GM18868 (cell line): ENCODE results near the gene AOPEP.

Experiments used
- ATAC-seq: cut with Tn5 transposase; IDR thresholded peaks from one replicate; pipeline ENCODE4 v1.9.1; 2021; ENCODE audit warnings: mild to moderate bottlenecking, moderate library complexity; ENCODE audit not compliant: unreplicated experiment

The AOPEP gene

DNA sequence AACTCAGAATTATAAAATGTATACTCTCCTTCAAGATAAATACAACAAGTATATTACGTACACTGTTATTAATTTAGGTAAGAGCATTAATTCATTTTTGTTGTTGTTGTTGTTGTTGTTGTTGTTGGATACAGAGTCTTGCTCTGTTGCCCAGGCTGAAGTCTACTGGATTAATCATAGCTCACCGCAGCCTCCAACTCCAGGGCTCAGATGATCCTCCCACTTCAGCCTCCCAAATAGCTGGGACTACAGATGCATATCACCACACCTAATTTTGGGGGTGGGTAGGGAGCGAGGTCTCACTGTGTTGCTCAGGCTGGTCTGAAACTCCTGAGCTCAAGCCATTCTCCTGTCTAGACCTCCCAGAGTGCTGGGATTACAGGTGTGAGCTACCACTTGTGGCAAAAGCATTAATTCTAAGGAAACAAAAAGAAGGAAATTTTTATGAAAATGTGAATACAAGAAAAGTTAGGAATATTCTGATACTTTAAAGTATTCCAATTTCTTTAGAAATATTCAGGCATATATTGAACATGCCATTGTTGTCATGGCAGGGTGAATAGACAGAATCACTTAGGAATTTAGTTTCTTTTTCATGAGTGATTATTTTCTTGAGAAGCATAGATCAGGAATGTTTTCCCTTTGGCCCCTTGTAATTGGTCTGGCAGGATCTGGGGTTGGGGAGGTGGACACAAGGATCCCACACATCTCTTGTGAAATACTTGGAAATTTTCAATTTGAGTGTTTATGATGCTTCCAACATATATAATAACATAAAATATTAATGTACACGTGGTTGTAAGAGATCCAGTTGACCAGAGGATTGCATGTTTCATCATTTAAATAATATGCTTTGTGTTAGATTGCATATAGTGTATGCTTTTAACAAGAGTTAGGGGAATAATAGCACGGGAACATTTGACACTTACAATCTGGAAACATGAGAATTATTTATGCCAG, 327.4 kb downstream of the AOPEP start:
- no peak for ATAC-seq

GRCh38 chr9:95055334-95055850, 328.9 kb downstream of the AOPEP start:
- ATAC-seq: no peak

DNA sequence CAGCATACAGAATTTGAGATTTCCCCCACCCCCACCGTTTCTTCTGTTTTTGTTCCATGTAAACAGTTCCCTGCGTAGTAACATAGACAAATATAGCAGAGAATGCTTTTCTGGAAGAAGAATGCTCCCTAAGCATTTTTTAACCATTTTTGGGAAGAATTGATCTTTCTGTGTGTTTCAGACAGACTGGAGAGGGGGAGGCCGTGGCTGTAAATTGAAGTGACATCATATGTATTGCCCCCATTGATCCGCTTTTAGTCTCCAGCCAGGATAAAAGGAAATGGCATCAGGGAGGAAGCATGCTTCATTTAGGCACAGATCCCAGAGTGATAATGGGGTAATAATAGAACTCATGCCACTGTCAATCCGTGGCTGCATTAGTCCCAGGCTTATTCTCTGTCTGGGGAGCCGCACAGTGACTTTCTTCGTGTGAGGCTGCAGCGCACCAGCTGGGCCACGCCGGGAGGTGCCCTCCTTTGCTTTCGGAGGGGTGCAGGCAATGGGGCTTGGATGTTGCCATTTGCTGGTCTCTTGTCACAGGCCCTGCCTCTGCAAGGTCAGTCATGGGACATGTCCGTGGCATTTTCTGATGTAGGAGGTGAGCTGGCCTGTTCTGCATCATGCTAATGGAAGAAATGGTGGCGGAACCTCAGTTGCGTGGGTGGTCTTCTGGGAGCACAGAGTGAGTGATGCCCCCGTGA, 329.5 kb downstream of the AOPEP start:
- ATAC-seq: no peak

- no peak for ATAC-seq
Measured at GRCh38 chr9:95057101-95057500, 330.6 kb downstream of the AOPEP start.

DNA sequence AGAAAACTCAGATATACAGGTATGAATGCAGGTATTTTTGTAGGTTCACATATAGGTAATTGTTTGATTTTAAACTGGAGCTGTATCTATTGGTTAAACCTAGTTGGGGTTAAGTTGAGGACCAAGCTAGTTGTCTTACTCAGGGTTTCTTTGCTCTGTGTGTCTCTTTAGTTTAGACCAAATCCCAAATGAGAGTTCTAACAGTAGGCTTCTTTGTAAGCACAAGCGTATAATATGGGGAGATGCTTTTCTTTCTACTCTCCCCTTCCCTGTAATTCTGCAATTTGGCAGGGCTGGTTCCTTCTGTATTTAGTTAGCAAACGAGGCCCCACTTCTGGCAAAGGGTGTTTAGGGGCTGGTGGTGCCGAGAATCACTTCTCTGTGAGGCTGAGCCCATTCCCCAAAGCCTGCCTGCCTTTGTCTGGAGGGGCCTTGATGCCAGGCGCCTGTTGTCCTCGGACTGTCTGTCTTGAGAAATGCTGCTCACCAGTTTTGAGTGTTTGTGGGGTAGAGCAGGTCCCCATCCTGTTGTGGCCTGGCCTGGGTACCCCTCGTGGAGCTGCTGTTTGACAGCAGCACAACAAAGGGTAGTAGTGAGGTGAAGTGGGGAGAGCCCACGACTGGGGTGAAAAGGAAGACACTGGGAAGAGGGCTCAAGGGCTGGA, 331.8 kb downstream of the AOPEP start:
- ATAC-seq: no peak

GRCh38 chr9:95058795-95059386, 332.4 kb downstream of the AOPEP start:
- ATAC-seq: no peak

- no peak for ATAC-seq
Measured at GRCh38 chr9:95060234-95060633, 333.7 kb downstream of the AOPEP start.

- no peak for ATAC-seq
Measured at GRCh38 chr9:95060916-95061315, 334.4 kb downstream of the AOPEP start.

- ATAC-seq: no peak
Measured at GRCh38 chr9:95061916-95062595, 335.6 kb downstream of the AOPEP start.

DNA sequence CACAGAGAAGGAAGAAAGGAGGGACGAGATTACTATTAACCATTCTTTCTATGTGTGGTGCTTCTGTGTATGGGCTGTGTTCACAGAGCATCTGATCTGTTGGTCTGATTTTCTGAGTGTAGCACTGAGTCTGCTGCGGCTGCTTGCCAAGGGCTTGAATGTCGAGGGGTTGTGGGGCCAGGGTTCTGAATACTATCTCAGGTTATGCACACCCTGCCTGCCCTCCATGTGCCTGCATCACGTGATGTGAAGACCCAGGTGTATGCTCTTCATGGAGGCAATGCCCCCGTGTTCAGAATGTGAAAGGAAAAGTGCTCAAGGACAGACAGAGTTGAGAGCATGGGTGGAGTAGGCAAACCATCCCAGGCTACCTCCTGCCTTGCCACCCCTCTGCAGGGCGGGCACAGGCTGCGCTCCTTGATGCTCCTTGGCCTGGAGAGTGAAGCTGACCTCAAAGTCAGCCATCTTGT, 336.1 kb downstream of the AOPEP start:
- ATAC-seq: no peak

GRCh38 chr9:95063300-95063699, 336.8 kb downstream of the AOPEP start:
- ATAC-seq: no peak

- no peak for ATAC-seq
Measured at GRCh38 chr9:95065224-95065623, 338.7 kb downstream of the AOPEP start.

DNA sequence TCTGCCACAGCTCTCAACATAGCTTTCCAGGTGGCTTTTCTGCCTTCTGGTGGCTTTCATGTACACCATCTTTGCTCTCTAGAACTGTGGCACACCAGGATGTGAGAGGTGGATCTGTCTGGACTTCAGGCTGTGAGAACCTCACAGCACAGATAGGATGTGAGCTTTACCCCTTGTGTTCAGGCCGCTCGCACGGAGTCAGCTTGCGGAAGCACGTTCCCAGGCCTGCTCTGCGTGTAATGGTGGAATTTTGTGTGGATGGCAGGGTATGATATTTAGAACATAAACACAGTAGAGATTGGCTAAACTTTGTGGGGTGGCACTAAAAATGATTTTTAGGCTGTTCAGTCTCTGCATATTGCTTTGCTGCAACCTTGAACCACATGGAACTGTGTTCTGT, 340.6 kb downstream of the AOPEP start:
- no peak for ATAC-seq

DNA sequence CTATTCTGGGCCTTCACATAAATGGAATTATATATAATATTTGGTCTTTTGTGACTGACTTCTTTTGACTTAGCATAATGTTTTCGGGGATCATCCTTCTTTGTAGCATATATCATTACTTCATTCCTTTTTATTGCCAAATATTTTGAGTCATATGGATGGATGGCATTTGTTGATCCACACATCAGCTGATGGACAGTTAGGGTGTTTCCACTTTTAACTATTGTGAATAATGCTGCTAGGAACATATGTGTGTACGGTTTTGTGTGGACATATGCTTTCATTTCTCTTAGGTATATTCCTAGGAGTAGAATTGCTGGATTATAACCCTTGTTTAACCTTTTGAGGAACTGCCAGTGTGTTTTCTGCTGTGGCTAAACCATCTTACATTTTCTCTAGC, 341.4 kb downstream of the AOPEP start:
- ATAC-seq: no peak

- ATAC-seq: no peak
Measured at GRCh38 chr9:95070549-95071021, 344.1 kb downstream of the AOPEP start.

DNA sequence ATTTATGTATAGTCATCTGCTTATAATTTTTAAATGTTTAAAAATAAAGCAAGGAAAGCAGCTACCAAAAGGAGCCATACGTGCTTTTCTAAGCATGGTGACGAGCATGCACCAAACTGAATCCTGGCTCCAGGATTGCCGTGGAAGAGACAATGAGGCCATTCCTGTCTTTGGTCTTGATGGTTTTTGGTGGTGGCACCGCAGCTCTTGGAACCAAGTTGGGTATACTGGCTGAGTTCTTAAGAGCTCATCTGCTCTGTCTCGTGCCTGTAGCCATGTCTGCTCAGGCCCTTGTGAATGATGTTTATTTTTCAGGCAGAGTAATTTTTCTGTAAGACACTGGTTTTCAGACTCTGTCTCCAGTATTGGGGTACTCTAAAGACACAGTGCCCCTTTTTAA, 345.0 kb downstream of the AOPEP start:
- no peak for ATAC-seq

DNA sequence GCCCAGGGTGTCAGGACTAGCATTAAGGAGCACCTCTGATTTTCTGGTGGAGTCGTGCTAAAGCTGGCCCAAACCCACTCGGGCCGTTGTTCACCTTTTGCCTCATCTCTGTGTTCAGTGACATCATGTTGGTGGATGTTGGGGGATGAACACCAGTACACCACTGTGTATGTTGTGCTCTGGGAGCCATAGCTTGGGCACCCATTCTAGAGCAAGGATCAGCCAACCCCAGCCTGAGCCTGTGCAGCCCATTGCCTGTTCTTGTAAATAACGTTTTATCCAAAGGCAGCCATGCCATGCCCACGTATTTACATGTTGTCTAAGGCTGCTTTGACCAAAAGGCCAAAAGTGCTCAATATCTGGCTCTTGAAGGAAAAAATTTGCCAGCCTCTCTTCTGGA, 345.4 kb downstream of the AOPEP start:
- no peak for ATAC-seq

- ATAC-seq: no peak
Measured at GRCh38 chr9:95073042-95073607, 346.6 kb downstream of the AOPEP start.

- ATAC-seq: no peak
Measured at GRCh38 chr9:95073918-95074317, 347.4 kb downstream of the AOPEP start.

DNA sequence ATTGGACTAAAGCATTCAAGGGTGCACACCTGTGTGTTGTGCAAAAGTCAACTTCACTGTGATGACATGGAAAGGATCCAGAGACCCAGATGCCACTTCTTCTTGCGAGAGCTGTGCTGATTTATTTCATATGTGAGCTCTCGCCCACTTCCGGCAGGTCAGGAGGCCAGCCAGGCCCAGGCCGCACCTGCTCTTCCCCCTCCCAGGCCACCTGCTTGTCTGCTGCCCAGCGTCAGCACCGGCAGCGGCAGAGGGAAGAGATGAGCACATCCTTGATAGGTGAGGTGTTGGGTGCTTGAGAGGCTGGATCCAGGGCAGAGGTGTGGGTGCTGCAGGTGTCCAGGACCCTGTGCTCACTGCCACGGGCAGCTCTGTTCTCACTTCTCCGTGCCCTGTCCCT, 348.1 kb downstream of the AOPEP start:
- ATAC-seq: no peak
